ENCODE results near the gene TTC34.

Gene TTC34

GRCh38 chr1:2603521-2604155 is 197.9 kb downstream of the TTC34 start:
- DNase-seq (ENCODE audit: low read depth in 2 of 2): no peak
- TF ChIP-seq, protein P1, sequence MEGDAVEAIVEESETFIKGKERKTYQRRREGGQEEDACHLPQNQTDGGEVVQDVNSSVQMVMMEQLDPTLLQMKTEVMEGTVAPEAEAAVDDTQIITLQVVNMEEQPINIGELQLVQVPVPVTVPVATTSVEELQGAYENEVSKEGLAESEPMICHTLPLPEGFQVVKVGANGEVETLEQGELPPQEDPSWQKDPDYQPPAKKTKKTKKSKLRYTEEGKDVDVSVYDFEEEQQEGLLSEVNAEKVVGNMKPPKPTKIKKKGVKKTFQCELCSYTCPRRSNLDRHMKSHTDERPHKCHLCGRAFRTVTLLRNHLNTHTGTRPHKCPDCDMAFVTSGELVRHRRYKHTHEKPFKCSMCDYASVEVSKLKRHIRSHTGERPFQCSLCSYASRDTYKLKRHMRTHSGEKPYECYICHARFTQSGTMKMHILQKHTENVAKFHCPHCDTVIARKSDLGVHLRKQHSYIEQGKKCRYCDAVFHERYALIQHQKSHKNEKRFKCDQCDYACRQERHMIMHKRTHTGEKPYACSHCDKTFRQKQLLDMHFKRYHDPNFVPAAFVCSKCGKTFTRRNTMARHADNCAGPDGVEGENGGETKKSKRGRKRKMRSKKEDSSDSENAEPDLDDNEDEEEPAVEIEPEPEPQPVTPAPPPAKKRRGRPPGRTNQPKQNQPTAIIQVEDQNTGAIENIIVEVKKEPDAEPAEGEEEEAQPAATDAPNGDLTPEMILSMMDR (IDR thresholded peaks at IDR 0.05; ENCODE audit: low read depth, low read length): no peak
- no peak overlapping the region for H3K4me3 ChIP-seq (replicated peaks in 1 of 2; ENCODE audit: low read depth in 2 of 2, low read length in 2 of 2)

DNA sequence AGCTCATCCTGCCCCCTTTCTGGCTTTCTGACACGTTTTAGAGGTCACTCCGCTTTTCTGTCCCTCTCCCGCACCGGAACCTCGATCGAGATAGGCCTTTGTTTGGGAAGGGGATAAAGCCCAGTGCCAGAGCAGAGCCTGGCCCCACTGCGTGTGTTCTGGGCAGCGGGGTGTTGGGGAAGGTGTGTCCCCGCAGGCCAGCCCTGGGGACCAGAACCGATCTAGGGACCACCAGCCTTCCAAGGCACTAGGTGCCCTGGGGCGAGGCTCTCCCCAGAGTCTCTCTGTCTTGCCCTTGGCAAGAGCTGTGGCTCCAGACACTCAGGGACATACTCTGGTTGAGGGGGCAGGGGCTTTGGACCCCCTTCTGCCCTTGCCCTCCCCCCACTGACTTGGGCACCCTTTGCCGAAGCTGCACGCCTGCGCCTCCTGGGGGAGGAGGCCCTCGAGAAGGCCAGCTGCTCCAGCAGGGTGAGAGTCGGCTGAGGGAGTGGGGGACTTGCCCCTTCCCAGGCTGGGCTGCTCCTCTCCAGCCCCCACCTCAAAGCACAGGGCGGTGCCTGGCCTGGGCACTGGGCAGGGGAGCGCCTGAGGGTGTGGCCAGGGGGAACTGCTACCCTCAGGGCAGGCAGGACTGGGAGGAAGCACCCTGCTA is 198.5 kb downstream of the TTC34 start:
- TF ChIP-seq, protein P1 (IDR thresholded peaks at IDR 0.05; ENCODE audit: low read depth, low read length): no peak
- no peak for DNase-seq (ENCODE audit: low read depth in 2 of 2)
- no peak overlapping the region for H3K4me3 ChIP-seq (replicated peaks in 1 of 2; ENCODE audit: low read depth in 2 of 2, low read length in 2 of 2)

- DNase-seq (ENCODE audit: low read depth in 2 of 2): no peak
- TF ChIP-seq, protein P1 (IDR thresholded peaks at IDR 0.05; ENCODE audit: low read depth, low read length): no peak
- no peak overlapping the region for H3K4me3 ChIP-seq (replicated peaks in 1 of 2; ENCODE audit: low read depth in 2 of 2, low read length in 2 of 2)
Measured at GRCh38 chr1:2602311-2602835, 199.1 kb downstream of the TTC34 start.

DNA sequence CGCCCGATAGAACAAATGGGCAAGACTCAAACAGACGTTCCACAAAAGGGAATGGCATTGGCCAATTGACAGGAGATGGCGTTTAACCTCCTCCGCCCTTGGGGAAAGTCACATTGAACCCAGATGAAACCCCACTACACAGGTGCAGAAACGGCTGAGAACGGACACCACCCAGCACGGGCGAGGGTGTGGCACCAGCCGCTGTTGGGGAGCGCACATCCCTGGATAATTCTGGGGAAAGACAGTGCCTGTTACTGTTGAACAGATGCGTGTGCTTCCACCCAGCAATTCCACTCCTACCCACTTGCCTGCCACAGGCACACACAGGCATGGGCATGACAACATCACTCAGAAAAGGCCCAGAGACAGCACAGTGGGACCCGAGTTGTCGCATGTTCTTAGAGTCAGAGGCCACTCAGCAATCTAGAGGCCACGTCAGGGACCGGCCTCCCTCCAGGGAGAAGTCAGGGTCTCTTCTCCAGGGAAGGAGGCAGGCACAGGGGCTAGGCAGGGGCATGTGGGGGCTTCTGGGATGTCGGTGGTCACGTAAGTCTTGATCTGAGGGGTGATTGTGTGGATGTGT is 199.7 kb downstream of the TTC34 start:
- no peak for DNase-seq (ENCODE audit: low read depth in 2 of 2)
- no peak overlapping the region for H3K4me3 ChIP-seq (replicated peaks in 1 of 2; ENCODE audit: low read depth in 2 of 2, low read length in 2 of 2)
- TF ChIP-seq, protein P1 (IDR thresholded peaks at IDR 0.05; ENCODE audit: low read depth, low read length): no peak

GRCh38 chr1:2598329-2598931 is 203.1 kb downstream of the TTC34 start:
- DNase-seq (ENCODE audit: low read depth in 2 of 2): no peak
- TF ChIP-seq, protein P1 (IDR thresholded peaks at IDR 0.05; ENCODE audit: low read depth, low read length): no peak
- no peak overlapping the region for H3K4me3 ChIP-seq (replicated peaks in 1 of 2; ENCODE audit: low read depth in 2 of 2, low read length in 2 of 2)

DNA sequence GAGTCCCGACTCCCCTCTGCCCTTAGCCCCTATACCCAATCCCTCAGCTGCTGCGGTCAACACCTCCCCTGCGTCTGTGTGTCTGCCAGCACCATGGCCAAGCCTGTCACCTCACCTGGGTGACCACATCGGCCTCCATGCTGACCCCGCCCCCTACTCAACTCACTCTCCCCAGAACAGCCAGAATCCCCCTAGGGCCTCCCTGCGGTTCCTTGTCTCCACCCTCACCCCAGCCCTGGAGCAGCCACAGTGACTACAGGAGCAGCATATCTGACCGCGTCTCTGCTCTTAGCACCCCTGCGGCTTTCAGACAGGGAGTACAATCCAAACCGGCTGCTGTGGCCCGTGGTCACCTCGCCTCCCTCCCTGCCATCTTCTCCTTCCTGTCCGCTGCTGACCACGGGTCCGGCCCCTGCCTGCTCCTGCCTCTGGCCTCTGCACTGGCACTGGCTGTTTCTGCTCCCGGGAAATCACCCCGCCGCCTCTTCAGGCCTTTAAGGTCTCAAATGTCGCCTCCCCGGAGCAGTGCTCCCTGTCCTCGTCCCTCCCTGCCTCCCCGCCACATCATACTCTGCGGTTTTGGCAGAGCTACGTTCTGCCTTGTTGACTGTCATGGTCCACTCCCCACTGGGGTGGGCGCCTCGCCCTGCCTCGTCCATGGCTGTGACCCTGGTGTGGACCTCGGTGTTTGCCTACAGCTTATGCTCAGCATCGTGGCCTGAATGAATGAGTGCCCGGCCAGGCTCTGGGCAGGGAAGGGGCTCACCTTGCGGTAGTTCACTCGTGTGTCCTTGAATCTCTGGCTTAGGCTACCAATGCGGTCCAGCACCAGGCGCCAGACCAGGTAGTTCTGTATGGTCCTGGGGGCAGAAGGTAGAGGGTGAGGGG is 203.8 kb downstream of the TTC34 start:
- DNase-seq (ENCODE audit: low read depth in 2 of 2): no peak
- TF ChIP-seq, protein P1 (IDR thresholded peaks at IDR 0.05; ENCODE audit: low read depth, low read length): no peak
- no peak overlapping the region for H3K4me3 ChIP-seq (replicated peaks in 1 of 2; ENCODE audit: low read depth in 2 of 2, low read length in 2 of 2)
